ENCODE measurements around the gene CHIC2. TPM values are rescaled to one million over a fixed set of nuclear protein-coding genes. Genes with fewer than 3 reads are reported as not detected.
"Not testable (repeated sequence)": the region's sequence is repeated elsewhere in the genome, so short reads cannot be mapped to it uniquely, and the experiment has no call there.

Gene CHIC2
- total and polyA plus RNA-seq, 7 donors, result 17.6 to 34.6 (median 22.8) TPM

DNA sequence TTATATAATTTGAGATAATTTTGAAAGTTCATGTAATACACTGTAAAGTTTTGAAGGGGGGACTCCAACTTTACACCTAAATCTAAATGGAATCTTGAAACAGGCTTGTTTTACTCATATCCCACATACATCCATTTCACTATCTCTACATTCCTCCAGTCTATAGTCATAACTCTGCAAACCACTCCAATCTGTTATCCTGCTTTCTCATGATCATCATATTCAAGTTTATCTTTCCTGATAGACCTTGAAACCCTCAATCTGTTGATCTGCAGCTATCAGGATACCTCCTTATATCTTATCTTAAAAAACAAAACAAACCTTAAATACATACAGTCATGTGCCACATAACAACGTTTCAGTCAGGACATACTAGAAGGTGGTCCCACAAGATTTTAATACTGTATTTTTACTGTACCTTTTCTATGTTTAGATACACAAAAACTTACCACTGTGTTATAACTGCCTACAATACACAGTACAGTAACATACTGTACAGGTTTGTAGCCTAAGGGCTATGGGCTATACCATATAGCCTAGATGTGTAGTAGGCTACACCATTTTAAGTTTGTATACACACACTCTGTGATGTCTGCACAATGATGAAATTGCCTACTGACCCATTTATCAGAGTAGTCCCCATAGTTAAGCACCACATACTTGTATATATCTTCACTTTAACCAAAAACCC lies 14.0 kb downstream of the CHIC2 start:
- TF ChIP-seq POLR2A (IDR thresholded peaks at IDR 0.05), result no peak
- TF ChIP-seq, protein P1, sequence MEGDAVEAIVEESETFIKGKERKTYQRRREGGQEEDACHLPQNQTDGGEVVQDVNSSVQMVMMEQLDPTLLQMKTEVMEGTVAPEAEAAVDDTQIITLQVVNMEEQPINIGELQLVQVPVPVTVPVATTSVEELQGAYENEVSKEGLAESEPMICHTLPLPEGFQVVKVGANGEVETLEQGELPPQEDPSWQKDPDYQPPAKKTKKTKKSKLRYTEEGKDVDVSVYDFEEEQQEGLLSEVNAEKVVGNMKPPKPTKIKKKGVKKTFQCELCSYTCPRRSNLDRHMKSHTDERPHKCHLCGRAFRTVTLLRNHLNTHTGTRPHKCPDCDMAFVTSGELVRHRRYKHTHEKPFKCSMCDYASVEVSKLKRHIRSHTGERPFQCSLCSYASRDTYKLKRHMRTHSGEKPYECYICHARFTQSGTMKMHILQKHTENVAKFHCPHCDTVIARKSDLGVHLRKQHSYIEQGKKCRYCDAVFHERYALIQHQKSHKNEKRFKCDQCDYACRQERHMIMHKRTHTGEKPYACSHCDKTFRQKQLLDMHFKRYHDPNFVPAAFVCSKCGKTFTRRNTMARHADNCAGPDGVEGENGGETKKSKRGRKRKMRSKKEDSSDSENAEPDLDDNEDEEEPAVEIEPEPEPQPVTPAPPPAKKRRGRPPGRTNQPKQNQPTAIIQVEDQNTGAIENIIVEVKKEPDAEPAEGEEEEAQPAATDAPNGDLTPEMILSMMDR (IDR thresholded peaks at IDR 0.05), result no peak
- TF ChIP-seq EP300 (IDR thresholded peaks at IDR 0.05), result no peak
- no peak for TF ChIP-seq POLR2AphosphoS5 (IDR thresholded peaks at IDR 0.05)
- Histone ChIP-seq H3K4me1 (peaks cover 0 to 30% (median 16%) of the 10 kb centered on the region in 4 donors), H3K4me3 (no peak overlapping the region), H3K27me3 (no peaks in the 10 kb centered on the region), H3K9me3 (no peaks in the 10 kb centered on the region), H3K27ac (no peak overlapping the region), H3K36me3 (peaks cover 0 to 11% (median 0%) of the 10 kb centered on the region in 4 donors)
- DNase-seq, result no peak
- intact Hi-C loops (cut with DNase I), result no loop called here
- 8 to 46% methylated on average over 1 of the region's 1 CpG for WGBS, 2 donors

DNA sequence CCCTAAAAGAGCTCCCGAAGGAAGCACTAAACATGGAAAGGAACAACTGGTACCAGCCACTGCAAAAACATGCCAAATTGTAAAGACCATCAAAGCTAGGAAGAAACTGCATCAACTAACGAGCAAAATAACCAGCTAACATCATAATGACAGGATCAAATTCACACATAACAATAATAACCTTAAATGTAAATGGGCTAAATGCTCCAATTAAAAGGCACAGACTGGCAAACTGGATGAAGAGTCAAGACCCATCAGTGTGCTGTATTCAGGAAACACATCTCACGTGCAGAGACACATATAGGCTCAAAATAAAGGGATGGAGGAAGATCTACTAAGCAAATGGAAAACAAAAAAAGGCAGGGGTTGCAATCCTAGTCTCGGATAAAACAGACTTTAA lies 20.8 kb downstream of the CHIC2 start:
- H3K4me1 ChIP-seq; H3K27ac ChIP-seq; H3K4me3 ChIP-seq; H3K27me3 ChIP-seq; DNase-seq; H3K9me3 ChIP-seq; intact Hi-C loops (cut with DNase I): not testable (repeated sequence)
- peaks cover 0 to 17% (median 0%) of the 10 kb centered on the region in 4 donors for H3K36me3 ChIP-seq
- 93 to 97% methylated on average over 3 to 4 of the region's 4 CpGs for WGBS, 2 donors

DNA sequence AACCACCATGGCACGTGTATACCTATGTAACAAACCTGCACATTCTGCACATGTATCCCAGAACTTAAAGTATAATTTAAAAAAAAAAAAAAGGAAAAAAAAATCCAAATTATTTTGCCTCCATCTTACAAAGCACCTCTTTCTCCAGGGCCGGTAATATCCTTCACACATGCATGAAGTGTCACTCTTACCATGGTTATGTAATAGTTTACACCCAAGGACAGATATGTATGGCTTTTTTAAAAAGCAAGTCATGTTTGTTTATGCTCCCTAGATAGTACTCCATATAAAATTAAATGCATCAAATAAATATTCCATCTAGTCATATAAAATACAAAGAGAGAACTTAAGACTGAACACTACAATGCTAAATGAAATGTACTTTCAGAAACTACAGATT lies 22.5 kb downstream of the CHIC2 start:
- peaks cover 0 to 8% (median 0%) of the 10 kb centered on the region in 4 donors for H3K36me3 ChIP-seq
- TF ChIP-seq POLR2A (IDR thresholded peaks at IDR 0.05), result no peak
- TF ChIP-seq POLR2AphosphoS5 (IDR thresholded peaks at IDR 0.05), result no peak
- no peak for TF ChIP-seq EP300 (IDR thresholded peaks at IDR 0.05)
- TF ChIP-seq, protein P1 (IDR thresholded peaks at IDR 0.05), result no peak
- no peak overlapping the region for H3K4me3 ChIP-seq
- intact Hi-C loops (cut with DNase I), result no loop called here
- WGBS, 2 donors, result 93 to 96% methylated on average over 2 of the region's 2 CpGs
- no peaks in the 10 kb centered on the region for H3K9me3 ChIP-seq
- no peaks in the 10 kb centered on the region for H3K27me3 ChIP-seq
- DNase-seq, result no peak
- peaks cover 0 to 9% (median 2%) of the 10 kb centered on the region in 4 donors for H3K4me1 ChIP-seq
- H3K27ac ChIP-seq, result no peak overlapping the region

DNA sequence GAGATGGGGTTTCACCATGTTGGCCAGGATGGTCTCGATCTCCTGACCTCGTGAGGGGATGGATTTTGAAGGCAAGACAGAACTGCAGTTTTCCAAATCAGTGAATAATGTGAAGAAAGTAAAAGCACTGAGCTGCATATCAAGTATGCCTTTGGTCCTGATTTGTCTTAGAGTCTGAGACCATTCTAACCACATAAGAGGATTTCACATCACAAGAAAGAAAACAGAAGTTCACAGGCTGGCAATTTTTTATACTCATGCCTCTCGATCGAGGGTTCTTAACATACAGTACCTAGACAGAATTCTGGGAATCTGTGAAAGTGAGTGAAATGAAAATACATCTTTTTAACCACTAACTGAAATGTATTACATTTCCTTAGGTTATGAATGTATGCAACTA lies 23.3 kb downstream of the CHIC2 start:
- H3K4me1 ChIP-seq, result peaks cover 0 to 14% (median 10%) of the 10 kb centered on the region in 4 donors
- H3K27me3 ChIP-seq, result no peaks in the 10 kb centered on the region
- TF ChIP-seq POLR2A (IDR thresholded peaks at IDR 0.05) (no peak), POLR2AphosphoS5 (IDR thresholded peaks at IDR 0.05) (no peak), EP300 (IDR thresholded peaks at IDR 0.05) (no peak)
- TF ChIP-seq, protein P1 (IDR thresholded peaks at IDR 0.05), result no peak
- no peak overlapping the region for H3K4me3 ChIP-seq
- H3K36me3 ChIP-seq, result peaks cover 0 to 8% (median 0%) of the 10 kb centered on the region in 4 donors
- intact Hi-C loops (cut with DNase I), result no loop called here
- no peak overlapping the region for H3K27ac ChIP-seq
- H3K9me3 ChIP-seq, result no peaks in the 10 kb centered on the region
- DNase-seq, result no peak
- WGBS, 2 donors, result 75 to 90% methylated on average over 4 of the region's 4 CpGs

DNA sequence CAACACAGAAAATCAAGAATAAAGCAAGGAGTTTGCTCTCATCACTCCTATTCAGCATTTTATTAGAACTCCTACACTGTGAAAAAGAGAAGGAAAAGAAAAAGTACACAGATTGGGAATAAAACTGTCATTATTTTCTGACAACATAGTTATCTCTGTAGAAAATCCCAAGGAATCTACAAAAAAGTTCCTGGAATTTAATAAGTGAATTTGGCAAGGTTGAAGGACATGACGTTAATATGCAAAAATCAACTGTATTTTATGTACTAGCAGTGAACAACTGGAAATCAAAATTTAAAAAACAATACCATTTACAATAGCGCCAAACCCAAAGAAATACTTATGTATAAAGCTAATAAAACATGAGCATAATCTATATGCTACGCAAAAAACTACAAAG lies 26.3 kb downstream of the CHIC2 start:
- no peak for DNase-seq
- Histone ChIP-seq H3K36me3 (peaks cover 0 to 8% (median 0%) of the 10 kb centered on the region in 4 donors), H3K27me3 (no peaks in the 10 kb centered on the region), H3K4me1 (peaks cover 0 to 20% (median 11%) of the 10 kb centered on the region in 4 donors), H3K9me3 (no peaks in the 10 kb centered on the region), H3K4me3 (no peak overlapping the region), H3K27ac (no peak overlapping the region)
- WGBS, 2 donors, result 95 to 98% methylated on average over 3 of the region's 3 CpGs
- intact Hi-C loops (cut with DNase I), result no loop called here
- no peak for TF ChIP-seq POLR2AphosphoS5 (IDR thresholded peaks at IDR 0.05)
- TF ChIP-seq POLR2A (IDR thresholded peaks at IDR 0.05), result no peak
- TF ChIP-seq, protein P1 (IDR thresholded peaks at IDR 0.05), result no peak
- no peak for TF ChIP-seq EP300 (IDR thresholded peaks at IDR 0.05)
